ENCODE measurements around the gene POLE4.

DNA sequence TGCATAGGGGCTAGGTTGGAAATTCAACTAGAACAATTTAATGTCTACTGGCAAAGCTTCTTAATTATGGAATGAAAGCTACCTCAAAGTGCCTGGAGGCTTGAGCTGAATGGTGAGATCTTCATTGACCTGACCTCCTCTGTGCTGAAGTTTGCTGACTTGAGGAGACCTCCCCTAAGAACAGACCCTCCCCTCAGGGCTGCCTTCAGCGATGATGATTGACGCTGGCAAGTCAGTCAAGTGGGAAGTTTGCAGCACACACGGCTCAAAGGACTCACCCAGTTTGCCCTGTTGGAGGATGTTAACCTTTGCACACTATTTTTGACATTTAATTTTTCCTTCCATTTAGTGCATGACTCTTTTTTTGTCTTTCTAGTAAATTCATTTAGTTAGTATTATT, 17.2 kb upstream of the POLE4 start:
- TF ChIP-seq, protein P1, sequence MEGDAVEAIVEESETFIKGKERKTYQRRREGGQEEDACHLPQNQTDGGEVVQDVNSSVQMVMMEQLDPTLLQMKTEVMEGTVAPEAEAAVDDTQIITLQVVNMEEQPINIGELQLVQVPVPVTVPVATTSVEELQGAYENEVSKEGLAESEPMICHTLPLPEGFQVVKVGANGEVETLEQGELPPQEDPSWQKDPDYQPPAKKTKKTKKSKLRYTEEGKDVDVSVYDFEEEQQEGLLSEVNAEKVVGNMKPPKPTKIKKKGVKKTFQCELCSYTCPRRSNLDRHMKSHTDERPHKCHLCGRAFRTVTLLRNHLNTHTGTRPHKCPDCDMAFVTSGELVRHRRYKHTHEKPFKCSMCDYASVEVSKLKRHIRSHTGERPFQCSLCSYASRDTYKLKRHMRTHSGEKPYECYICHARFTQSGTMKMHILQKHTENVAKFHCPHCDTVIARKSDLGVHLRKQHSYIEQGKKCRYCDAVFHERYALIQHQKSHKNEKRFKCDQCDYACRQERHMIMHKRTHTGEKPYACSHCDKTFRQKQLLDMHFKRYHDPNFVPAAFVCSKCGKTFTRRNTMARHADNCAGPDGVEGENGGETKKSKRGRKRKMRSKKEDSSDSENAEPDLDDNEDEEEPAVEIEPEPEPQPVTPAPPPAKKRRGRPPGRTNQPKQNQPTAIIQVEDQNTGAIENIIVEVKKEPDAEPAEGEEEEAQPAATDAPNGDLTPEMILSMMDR (IDR thresholded peaks at IDR 0.05), result no peak
- TF ChIP-seq POLR2A (IDR thresholded peaks at IDR 0.05), result no peak

Measured in transverse colon (tissue), 3 donors.